H4 (cell line): Measurements from ENCODE around the gene TTC9B. TPM values are rescaled to one million over a fixed set of nuclear protein-coding genes. Genes with fewer than 3 reads are reported as not detected.
"Not testable (repeated sequence)": the region's sequence is repeated elsewhere in the genome, so short reads cannot be mapped to it uniquely, and the experiment has no call there.

ENCODE experiments used
- DNase-seq: peaks from one replicate; pipeline ENCODE4 v3.0.0-alpha.2; 2015; ENCODE audit warnings: low spot score
- total RNA-seq: library from RNA; depleted of rRNA; stranded (reverse); fragments of >200 nt; shearing (Covaris generic); gene quantifications from 2 replicates; pipeline ENCODE4 v1.2.3, GENCODE V29; 2014

TTC9B gene
- total RNA-seq, 1 experiment from 2014 or later: not detected

- no peak for DNase-seq
These were observed 15.0 kb upstream of the TTC9B start for GRCh38 chr19:40232949-40233810.

- no peak for DNase-seq
These were observed 14.3 kb upstream of the TTC9B start for GRCh38 chr19:40232479-40232878.

GRCh38 chr19:40231544-40232424, 13.6 kb upstream of the TTC9B start:
- no peak for DNase-seq

- DNase-seq: no peak
These were observed 12.9 kb upstream of the TTC9B start for GRCh38 chr19:40231057-40231456.

GRCh38 chr19:40229926-40230417, 11.8 kb upstream of the TTC9B start:
- no peak for DNase-seq

- no peak for DNase-seq
These were observed 11.3 kb upstream of the TTC9B start for GRCh38 chr19:40229484-40229883.

GRCh38 chr19:40228863-40229262, 10.7 kb upstream of the TTC9B start:
- DNase-seq: no peak

- no peak for DNase-seq
These were observed 10.2 kb upstream of the TTC9B start for GRCh38 chr19:40228346-40228745.

GRCh38 chr19:40225440-40226305, 7.5 kb upstream of the TTC9B start:
- no peak for DNase-seq

GRCh38 chr19:40224342-40225150, 6.4 kb upstream of the TTC9B start:
- DNase-seq: no peak

GRCh38 chr19:40223135-40223822, 5.1 kb upstream of the TTC9B start:
- no peak for DNase-seq

GRCh38 chr19:40221858-40222619, 3.9 kb upstream of the TTC9B start:
- DNase-seq: peak; percentile 86

- DNase-seq: no peak
These were observed 2.5 kb upstream of the TTC9B start for GRCh38 chr19:40220674-40221073.

- peak; percentile 66 for DNase-seq
These were observed 1.6 kb upstream of the TTC9B start for GRCh38 chr19:40219721-40220276.

GRCh38 chr19:40219029-40219428, 845 bp upstream of the TTC9B start:
- not testable (repeated sequence) for DNase-seq

GRCh38 chr19:40217027-40217810, 965 bp downstream of the TTC9B start:
- no peak for DNase-seq

GRCh38 chr19:40216777-40217026, 1.5 kb downstream of the TTC9B start:
- DNase-seq: no peak

GRCh38 chr19:40216013-40216776, 2.0 kb downstream of the TTC9B start:
- DNase-seq: no peak
